GM12892 (cell line): Measurements from ENCODE around the gene FAM9C.

Experiments
- POLR2A ChIP-seq: IDR thresholded peaks from 2 replicates; pipeline ENCODE4 v1.6.1; 2011; ENCODE audit warnings: low read depth, low read length, control low read depth
- TAF1 ChIP-seq: IDR thresholded peaks from 2 replicates; pipeline ENCODE4 v1.6.1; 2011; ENCODE audit warnings: low read depth, mild to moderate bottlenecking, control low read depth, low read length, borderline replicate concordance

DNA sequence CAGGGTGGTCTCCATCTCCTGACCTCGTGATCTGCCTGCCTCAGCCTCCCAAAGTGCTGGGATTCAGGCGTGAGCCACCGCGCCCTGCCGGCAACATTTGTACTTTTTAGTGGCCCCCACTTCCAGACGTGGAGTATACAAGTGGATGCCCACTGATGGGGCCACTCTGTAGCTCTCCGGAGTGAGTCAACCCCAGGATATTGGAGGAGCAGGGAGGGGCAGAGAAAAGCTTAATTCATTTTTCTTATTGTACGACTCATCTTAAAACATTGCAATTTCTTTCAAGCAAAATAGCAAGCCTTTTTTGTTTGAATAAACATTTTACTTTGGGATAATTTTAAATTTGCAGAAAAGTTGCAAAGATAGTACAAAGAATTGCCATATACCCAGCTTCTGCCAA is 34.6 kb downstream of the FAM9C start:
- no peak for TF ChIP-seq POLR2A
- no peak for TF ChIP-seq TAF1
